ENCODE measurements around the gene LIF.
A peak's percentile ranks its signal among the peaks of the same experiment; 100 is the strongest.

Gene LIF

DNA sequence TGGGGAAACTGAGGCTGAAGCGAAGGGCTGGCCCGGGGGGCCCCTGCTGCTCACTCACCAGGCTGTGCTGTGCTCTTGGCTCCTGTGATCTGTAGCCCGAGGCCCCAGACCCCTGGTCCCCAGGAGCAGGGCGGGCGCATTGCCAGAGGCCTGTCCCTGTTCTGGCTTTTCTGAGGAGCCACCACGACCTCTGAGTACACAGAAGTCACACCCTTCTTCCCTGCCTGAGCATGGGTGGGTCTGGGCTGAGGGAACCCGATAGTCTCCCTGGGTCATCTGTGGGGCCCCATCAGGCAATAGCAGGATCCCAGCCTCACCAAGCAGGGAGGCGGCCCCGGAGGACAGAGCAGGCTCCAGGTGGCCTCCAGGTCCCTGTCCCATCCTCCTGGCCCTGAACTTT, 37.6 kb upstream of the LIF start:
- Histone ChIP-seq H3K27ac (replicated peaks) (no peak overlapping the region), H3K4me3 (replicated peaks; ENCODE audit: insufficient read depth, low read length) (no peak overlapping the region), H3K27me3 (ENCODE audit: insufficient read depth, poor library complexity, severe bottlenecking) (no peaks in the 10 kb centered on the region)
- DNase-seq (ENCODE audit: low read depth in 1 of 2, low spot score in 1 of 2): no peak
- TF ChIP-seq REST (IDR thresholded peaks at IDR 0.05; ENCODE audit: insufficient replicate concordance, low read depth) (no peak), POLR2AphosphoS5 (IDR thresholded peaks at IDR 0.05; ENCODE audit: low read depth) (no peak), CTCF (IDR thresholded peaks at IDR 0.05; ENCODE audit: insufficient read depth, low read length) (no peak), GABPA (IDR thresholded peaks at IDR 0.05; ENCODE audit: low read depth) (no peak), SPI1 (IDR thresholded peaks at IDR 0.05; ENCODE audit: borderline replicate concordance, low read depth) (no peak)

- Histone ChIP-seq H3K27me3 (ENCODE audit: insufficient read depth, poor library complexity, severe bottlenecking) (no peaks in the 10 kb centered on the region), H3K4me3 (replicated peaks; ENCODE audit: insufficient read depth, low read length) (no peak overlapping the region), H3K27ac (replicated peaks) (no peak overlapping the region)
- TF ChIP-seq POLR2AphosphoS5 (IDR thresholded peaks at IDR 0.05; ENCODE audit: low read depth) (no peak), REST (IDR thresholded peaks at IDR 0.05; ENCODE audit: insufficient replicate concordance, low read depth) (no peak), CTCF (IDR thresholded peaks at IDR 0.05; ENCODE audit: insufficient read depth, low read length) (no peak), GABPA (IDR thresholded peaks at IDR 0.05; ENCODE audit: low read depth) (no peak), SPI1 (IDR thresholded peaks at IDR 0.05; ENCODE audit: borderline replicate concordance, low read depth) (no peak)
- no peak for DNase-seq (ENCODE audit: low read depth in 1 of 2, low spot score in 1 of 2)
Observed at GRCh38 chr22:30283342-30283741, 36.8 kb upstream of the LIF start.

- no peak overlapping the region for H3K27ac ChIP-seq (replicated peaks)
- peak in 1 of 2 experiments; percentile 48 for DNase-seq (ENCODE audit: low read depth in 1 of 2, low spot score in 1 of 2)
- TF ChIP-seq SPI1 (IDR thresholded peaks at IDR 0.05; ENCODE audit: borderline replicate concordance, low read depth) (peak; percentile 52), POLR2AphosphoS5 (IDR thresholded peaks at IDR 0.05; ENCODE audit: low read depth) (no peak)
- H3K4me3 ChIP-seq (replicated peaks; ENCODE audit: insufficient read depth, low read length): no peak overlapping the region
- no peaks in the 10 kb centered on the region for H3K27me3 ChIP-seq (ENCODE audit: insufficient read depth, poor library complexity, severe bottlenecking)
Observed at GRCh38 chr22:30282616-30283046, 36.1 kb upstream of the LIF start.

DNA sequence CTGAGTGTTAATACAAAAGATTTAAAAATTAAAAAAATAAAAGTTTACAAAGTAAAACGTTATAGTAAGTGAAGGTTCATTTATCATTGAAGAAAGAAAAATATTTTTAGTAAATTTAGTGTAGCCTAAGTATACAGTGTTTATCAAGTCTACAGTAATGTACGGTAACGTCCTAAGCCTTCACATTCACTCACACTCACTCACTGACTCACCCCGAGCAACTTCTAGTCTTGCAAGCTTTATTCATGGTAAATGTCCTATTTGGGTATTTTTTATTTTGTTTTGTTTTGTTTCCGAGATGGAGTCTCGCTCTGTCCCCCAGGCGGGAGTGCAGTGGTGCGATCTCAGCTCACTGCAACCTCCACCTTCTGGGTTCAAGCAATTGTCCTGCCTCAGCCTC, 33.9 kb upstream of the LIF start:
- H3K27ac ChIP-seq (replicated peaks): no peak overlapping the region
- DNase-seq (ENCODE audit: low read depth in 1 of 2, low spot score in 1 of 2): no peak
- no peak overlapping the region for H3K4me3 ChIP-seq (replicated peaks; ENCODE audit: insufficient read depth, low read length)
- H3K27me3 ChIP-seq (ENCODE audit: insufficient read depth, poor library complexity, severe bottlenecking): no peaks in the 10 kb centered on the region
- no peak for TF ChIP-seq SPI1 (IDR thresholded peaks at IDR 0.05; ENCODE audit: borderline replicate concordance, low read depth)
- no peak for TF ChIP-seq REST (IDR thresholded peaks at IDR 0.05; ENCODE audit: insufficient replicate concordance, low read depth)
- no peak for TF ChIP-seq POLR2AphosphoS5 (IDR thresholded peaks at IDR 0.05; ENCODE audit: low read depth)
- TF ChIP-seq GABPA (IDR thresholded peaks at IDR 0.05; ENCODE audit: low read depth): no peak
- no peak for TF ChIP-seq CTCF (IDR thresholded peaks at IDR 0.05; ENCODE audit: insufficient read depth, low read length)
